SU-DHL-6 (cell line): ENCODE data around the gene MED27.

Experiments used
- EZH2phosphoT487 ChIP-seq: fragments of 200-600 bp; sonication (generic), shearing (Covaris generic); conservative IDR thresholded peaks from 2 replicates; pipeline ENCODE4 v1.6.1; 2018; ENCODE audit warnings: mild to moderate bottlenecking, antibody characterized with exemption, low read length, moderate library complexity, mixed read lengths
- TF ChIP-seq, protein P1 (sequence below): fragments of 200-600 bp; sonication (generic); IDR thresholded peaks from one replicate; pipeline ENCODE4 v1.5.1; 2017; ENCODE audit warnings: antibody characterized with exemption, mild to moderate bottlenecking, low read length, moderate library complexity; ENCODE audit not compliant: insufficient read depth, poor library complexity, severe bottlenecking

DNA sequence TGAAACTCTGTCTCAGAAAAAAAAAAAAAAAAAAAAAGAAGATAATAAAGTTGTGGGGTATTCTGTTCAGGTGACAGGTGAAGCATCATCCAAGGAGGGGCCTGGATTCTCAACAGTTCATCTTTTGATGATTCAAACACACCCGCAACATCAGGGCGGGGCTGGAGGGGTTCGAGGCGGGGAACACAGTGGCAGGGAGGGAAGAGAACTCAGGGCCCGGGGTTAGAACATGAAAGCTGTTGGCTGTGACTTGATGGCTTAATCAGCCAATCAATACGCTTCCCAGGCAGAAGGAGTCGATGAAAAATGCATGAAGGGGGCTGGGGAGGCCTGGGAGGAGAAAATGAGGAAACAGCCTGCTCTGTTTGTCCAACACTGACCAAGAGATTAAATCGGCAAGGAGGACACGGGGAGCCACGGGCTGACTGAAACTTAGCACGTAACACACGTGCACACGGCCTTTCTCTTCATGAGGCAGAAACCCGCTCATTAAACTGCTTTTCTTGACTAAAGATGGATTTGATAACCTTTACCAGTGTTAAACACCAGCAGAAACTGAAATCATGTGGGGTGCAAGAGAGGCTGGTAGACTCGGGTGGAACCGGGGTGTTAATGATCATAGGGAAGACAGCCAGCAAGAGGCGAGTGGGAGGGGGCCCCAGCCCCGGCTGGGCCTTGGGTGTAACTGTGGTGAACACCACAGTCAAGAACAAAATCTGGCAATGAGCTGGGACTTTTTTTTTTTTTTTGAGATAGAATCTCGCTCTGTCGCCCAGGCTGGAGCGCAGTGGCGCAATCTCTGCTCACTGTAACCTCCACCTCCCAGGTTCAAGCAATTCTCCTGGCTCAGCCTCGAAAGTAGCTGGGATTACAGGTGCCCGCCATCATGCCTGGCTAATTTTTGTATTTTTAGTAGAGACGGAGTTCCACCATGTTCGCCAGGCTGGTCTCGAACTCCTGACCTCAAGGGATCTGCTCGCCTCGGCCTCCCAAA is 234.1 kb downstream of the MED27 start:
- TF ChIP-seq, protein P1, sequence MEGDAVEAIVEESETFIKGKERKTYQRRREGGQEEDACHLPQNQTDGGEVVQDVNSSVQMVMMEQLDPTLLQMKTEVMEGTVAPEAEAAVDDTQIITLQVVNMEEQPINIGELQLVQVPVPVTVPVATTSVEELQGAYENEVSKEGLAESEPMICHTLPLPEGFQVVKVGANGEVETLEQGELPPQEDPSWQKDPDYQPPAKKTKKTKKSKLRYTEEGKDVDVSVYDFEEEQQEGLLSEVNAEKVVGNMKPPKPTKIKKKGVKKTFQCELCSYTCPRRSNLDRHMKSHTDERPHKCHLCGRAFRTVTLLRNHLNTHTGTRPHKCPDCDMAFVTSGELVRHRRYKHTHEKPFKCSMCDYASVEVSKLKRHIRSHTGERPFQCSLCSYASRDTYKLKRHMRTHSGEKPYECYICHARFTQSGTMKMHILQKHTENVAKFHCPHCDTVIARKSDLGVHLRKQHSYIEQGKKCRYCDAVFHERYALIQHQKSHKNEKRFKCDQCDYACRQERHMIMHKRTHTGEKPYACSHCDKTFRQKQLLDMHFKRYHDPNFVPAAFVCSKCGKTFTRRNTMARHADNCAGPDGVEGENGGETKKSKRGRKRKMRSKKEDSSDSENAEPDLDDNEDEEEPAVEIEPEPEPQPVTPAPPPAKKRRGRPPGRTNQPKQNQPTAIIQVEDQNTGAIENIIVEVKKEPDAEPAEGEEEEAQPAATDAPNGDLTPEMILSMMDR: no peak
- no peak for TF ChIP-seq EZH2phosphoT487
